Body of pancreas (tissue), 4 donors: ENCODE measurements around the gene KCNE3. TPM values are rescaled to one million over a fixed set of nuclear protein-coding genes. Genes with fewer than 3 reads are reported as not detected.
A peak's percentile ranks its signal among the peaks of the same experiment; 100 is the strongest.

ENCODE experiments used
- ATAC-seq: fragments of 150-250 bp; one replicate; pipeline ENCODE4 v1.9.1; 2016
- DNase-seq, 4 donors: peaks; one replicate each; pipeline ENCODE4 v3.0.0-alpha.2; 2019
- H3K27ac ChIP-seq, 4 donors: fragments of 200-600 bp; sonication (generic); 1 replicate in 3 of 4; 2 replicates in 1 of 4; pipeline versions ENCODE4 v1.5.1 to v1.6.1; 2016 to 2019; ENCODE audit warnings: mild to moderate bottlenecking in 1 of 4, mixed read lengths in 1 of 4, moderate library complexity in 1 of 4
- H3K27me3 ChIP-seq, 2 donors: fragments of 200-600 bp; sonication (generic); one replicate each; pipeline ENCODE4 v1.6.0; 2016; ENCODE audit warnings: mild to moderate bottlenecking in 1 of 2
- H3K36me3 ChIP-seq, 2 donors: fragments of 200-600 bp; sonication (generic); replicated peaks in 1 of 2; 2 replicates each; pipeline ENCODE4 v1.5.1; 2016; ENCODE audit warnings: low read depth in 2 of 2; ENCODE audit not compliant: insufficient read depth in 1 of 2
- H3K4me1 ChIP-seq: fragments of 200-600 bp; sonication (generic); one replicate; pipeline ENCODE4 v1.6.0; 2016
- H3K4me3 ChIP-seq, 2 donors: fragments of 200-600 bp; sonication (generic); 1 replicate in 1 of 2; 2 replicates in 1 of 2; pipeline ENCODE4 v1.5.1; 2016 to 2019
- H3K9me3 ChIP-seq, 3 donors: fragments of 200-600 bp; sonication (generic); 1 replicate in 2 of 3; 2 replicates in 1 of 3; pipeline ENCODE4 v1.5.1; 2016
- POLR2A ChIP-seq, 3 donors: fragments of 450-650 bp; IDR thresholded peaks; one replicate each; pipeline ENCODE4 v1.6.1; 2016; ENCODE audit warnings: antibody characterized with exemption in 3 of 3, mild to moderate bottlenecking in 2 of 3
- WGBS, 2 donors: methylation state at CpG; one replicate each; pipeline ENCODE4 v1.1.5; 2017; 5-methylcytosine and 5-hydroxymethylcytosine counted together
- intact Hi-C: fragments of 100-400 bp; cut with DNase I; formaldehyde crosslinking; loops from one replicate; pipeline ENCODE4 v1.15.1; 2023
- total RNA-seq, 2 donors: library from RNA; depleted of rRNA; stranded (reverse); fragments of >200 nt; gene quantifications; one replicate each; pipeline ENCODE4 v1.1.0, GENCODE V29; 2016
- TF ChIP-seq, protein P1 (sequence below), 7 experiments: fragments of 450-650 bp in 4 of 7; fragments of 200-600 bp in 3 of 7; sonication (generic) in 3 of 7; IDR thresholded peaks; one replicate each; pipeline ENCODE4 v1.5.1; 2016 to 2019; ENCODE audit warnings: antibody characterized with exemption in 7 of 7

Gene KCNE3
- total RNA-seq, 2 donors from 2014 or later = 7.6 to 10.9 TPM

DNA sequence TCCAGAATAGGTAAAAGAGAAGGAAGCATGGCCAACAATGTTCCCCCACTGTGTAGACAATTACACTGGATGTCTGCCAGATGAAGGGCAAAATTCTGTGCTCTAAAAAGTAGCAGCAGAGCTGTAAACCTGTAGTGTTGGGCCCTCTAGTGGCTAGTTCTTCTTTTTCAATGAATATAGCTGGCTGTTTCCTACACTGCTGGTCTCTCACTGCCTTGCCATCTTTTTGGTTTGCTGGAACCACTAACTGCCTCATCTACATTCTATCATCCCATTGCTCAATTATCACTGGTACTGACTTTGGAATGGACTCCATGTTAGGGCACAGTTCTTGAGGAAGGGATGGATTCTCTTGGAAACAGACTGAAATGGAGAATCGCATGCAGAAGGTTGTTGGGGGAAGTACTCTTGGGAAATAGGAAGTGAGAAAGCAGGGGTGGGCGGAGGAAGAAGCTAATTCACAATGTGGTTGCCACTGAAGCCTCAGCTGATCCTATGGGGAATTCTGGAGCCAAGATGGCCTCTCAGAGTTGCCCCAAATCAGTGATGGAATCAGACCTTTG, 17.9 kb downstream of the KCNE3 start:
- TF ChIP-seq, protein P1, sequence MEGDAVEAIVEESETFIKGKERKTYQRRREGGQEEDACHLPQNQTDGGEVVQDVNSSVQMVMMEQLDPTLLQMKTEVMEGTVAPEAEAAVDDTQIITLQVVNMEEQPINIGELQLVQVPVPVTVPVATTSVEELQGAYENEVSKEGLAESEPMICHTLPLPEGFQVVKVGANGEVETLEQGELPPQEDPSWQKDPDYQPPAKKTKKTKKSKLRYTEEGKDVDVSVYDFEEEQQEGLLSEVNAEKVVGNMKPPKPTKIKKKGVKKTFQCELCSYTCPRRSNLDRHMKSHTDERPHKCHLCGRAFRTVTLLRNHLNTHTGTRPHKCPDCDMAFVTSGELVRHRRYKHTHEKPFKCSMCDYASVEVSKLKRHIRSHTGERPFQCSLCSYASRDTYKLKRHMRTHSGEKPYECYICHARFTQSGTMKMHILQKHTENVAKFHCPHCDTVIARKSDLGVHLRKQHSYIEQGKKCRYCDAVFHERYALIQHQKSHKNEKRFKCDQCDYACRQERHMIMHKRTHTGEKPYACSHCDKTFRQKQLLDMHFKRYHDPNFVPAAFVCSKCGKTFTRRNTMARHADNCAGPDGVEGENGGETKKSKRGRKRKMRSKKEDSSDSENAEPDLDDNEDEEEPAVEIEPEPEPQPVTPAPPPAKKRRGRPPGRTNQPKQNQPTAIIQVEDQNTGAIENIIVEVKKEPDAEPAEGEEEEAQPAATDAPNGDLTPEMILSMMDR (IDR thresholded peaks at IDR 0.05) = peak; percentile 42 to 90 (median 76)
- TF ChIP-seq POLR2A (IDR thresholded peaks at IDR 0.05) = no peak
- Histone ChIP-seq H3K36me3 (no peaks in the 10 kb centered on the region), H3K4me1 (peaks cover 6% of the 10 kb centered on the region), H3K9me3 (no peaks in the 10 kb centered on the region), H3K4me3 (no peak overlapping the region), H3K27me3 (no peaks in the 10 kb centered on the region), H3K27ac (no peak overlapping the region)
- DNase-seq (peak; percentile 48 to 77 (median 64)), ATAC-seq (peak; percentile 79)
- WGBS, 2 donors = 60 to 61% methylated on average over 2 of the region's 2 CpGs
- intact Hi-C loops = loop anchor here (5.0 kb wide), 2 partner anchors 62 to 192 kb away; no protein-coding TSS in a partner anchor

DNA sequence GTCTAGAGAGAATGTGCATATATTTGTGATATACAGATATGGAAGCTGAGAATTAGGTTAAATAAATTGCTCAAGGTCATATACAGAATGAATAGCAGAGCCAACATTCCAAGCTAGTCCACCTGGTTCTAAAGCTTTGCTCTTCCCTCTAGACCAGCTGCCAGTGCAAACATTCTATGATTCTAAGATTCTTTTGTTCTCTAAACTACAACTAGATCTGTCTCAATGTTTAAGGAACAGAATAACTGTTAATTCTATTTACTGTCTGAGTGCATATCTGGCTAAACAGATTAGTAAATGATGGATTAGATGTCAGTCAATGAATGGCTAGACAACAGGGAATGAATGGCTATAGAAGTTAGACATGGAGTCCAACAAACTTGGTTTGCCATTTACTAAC, 19.6 kb downstream of the KCNE3 start:
- Histone ChIP-seq H3K4me3 (no peak overlapping the region), H3K9me3 (no peaks in the 10 kb centered on the region), H3K27me3 (no peaks in the 10 kb centered on the region), H3K4me1 (peaks cover 22% of the 10 kb centered on the region), H3K27ac (no peak overlapping the region), H3K36me3 (no peaks in the 10 kb centered on the region)
- no peak for ATAC-seq
- TF ChIP-seq, protein P1 (IDR thresholded peaks at IDR 0.05) = no peak
- no peak for TF ChIP-seq POLR2A (IDR thresholded peaks at IDR 0.05)
- no peak for DNase-seq
- intact Hi-C loops = loop anchor here (5.0 kb wide), 2 partner anchors 60 to 190 kb away; no protein-coding TSS in a partner anchor

DNA sequence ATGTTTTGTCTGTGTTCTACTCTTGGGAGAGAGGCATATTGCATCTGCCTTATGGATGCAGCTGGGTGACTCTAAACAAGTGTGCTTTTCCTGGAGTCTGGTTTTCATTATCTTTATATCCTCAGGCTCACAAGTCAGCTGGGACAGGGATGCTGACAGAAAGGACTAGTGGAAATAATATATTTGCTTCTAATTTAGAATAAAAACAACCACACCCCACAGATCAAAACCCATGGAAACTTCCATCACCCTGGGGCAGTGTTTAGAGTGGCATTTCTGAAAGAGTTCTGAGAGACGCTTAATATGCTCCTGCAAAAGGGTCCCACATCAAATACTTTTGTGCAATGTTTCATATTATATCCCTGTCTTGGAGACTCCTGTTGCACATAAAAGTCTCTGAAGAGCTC, 20.8 kb downstream of the KCNE3 start:
- no peak for TF ChIP-seq POLR2A (IDR thresholded peaks at IDR 0.05)
- TF ChIP-seq, protein P1 (IDR thresholded peaks at IDR 0.05) = no peak
- no peak overlapping the region for H3K27ac ChIP-seq
- DNase-seq (no peak), ATAC-seq (no peak)
- peaks cover 28% of the 10 kb centered on the region for H3K4me1 ChIP-seq
- H3K4me3 ChIP-seq = no peak overlapping the region
- 79 to 100% methylated on average over 1 of the region's 1 CpG for WGBS, 2 donors
- intact Hi-C loops = loop anchor here (5.0 kb wide), 2 partner anchors 59 to 189 kb away; no protein-coding TSS in a partner anchor
- H3K27me3 ChIP-seq = no peaks in the 10 kb centered on the region
- no peaks in the 10 kb centered on the region for H3K9me3 ChIP-seq
- H3K36me3 ChIP-seq = no peaks in the 10 kb centered on the region

DNA sequence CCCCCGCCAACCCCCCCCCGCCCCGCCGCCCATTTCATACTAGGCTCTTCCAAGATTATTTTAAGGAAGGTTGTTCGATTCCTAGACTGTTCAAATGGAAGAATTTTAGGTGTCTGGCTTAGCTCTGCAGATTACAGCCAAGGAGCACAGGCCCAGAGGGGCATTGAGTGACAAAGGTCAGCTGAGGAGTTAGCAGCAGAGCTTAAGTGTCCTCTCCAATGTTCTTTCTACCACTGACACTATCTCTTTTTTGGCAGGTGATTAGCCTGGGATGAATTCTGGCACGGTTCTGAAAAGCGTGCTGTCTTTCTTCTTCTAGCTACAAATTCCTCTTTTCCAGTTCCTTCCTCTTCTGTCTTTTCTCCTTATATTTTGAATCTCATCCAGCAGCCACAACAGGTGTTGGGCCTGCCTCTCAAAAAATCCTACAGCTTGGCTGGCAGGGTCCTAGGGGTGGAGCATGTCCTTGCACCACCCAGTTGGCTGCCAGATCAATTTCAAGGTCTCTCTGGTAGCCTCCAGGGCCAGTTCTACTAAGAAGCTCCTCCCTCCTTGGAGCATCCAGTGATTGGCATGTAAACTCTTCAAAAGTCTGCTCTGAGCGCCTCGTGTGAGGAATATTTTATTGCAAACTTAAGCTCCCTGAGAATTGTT, 23.0 kb downstream of the KCNE3 start:
- Histone ChIP-seq H3K4me3 (no peak overlapping the region), H3K9me3 (no peaks in the 10 kb centered on the region), H3K27me3 (no peaks in the 10 kb centered on the region), H3K4me1 (peaks cover 28% of the 10 kb centered on the region), H3K36me3 (no peaks in the 10 kb centered on the region), H3K27ac (peak overlapping the region in 1 of 4 donors; percentile 29)
- intact Hi-C loops = no loop called here
- TF ChIP-seq POLR2A (IDR thresholded peaks at IDR 0.05) = no peak
- TF ChIP-seq, protein P1 (IDR thresholded peaks at IDR 0.05) = peak in 1 of 7 experiments; percentile 13
- DNase-seq (peak; percentile 58 to 81 (median 74)), ATAC-seq (peak; percentile 58)
- WGBS, 2 donors = 58 to 64% methylated on average over 9 of the region's 9 CpGs
